Kidney (tissue), 14 donors: ENCODE results near the gene FSTL3. TPM values are rescaled to one million over a fixed set of nuclear protein-coding genes. Genes with fewer than 3 reads are reported as not detected.
A peak's percentile ranks its signal among the peaks of the same experiment; 100 is the strongest.

Experiments used
- DNase-seq, 5 donors: peaks; one replicate each; pipeline ENCODE4 v3.0.0-alpha.2; 2013 to 2020
- FAIRE-seq: peaks from 2 replicates; lab custom pipeline; 2012; peaks lifted over from hg19 to GRCh38; lab: Jason Lieb, UNC
- H3K27ac ChIP-seq, 2 donors: one replicate each; pipeline ENCODE4 v1.7.0; 2013; ENCODE audit warnings: low read depth in 2 of 2, low read length in 2 of 2, inconsistent platforms in 1 of 2
- H3K27me3 ChIP-seq: one replicate; pipeline ENCODE4 v1.7.1; 2013; ENCODE audit warnings: low read length, inconsistent platforms; ENCODE audit not compliant: control insufficient read depth, insufficient read depth
- H3K36me3 ChIP-seq, 3 donors: one replicate each; pipeline versions ENCODE4 v1.7.0 to v1.7.1; 2013; ENCODE audit warnings: low read length in 3 of 3, control low read depth in 1 of 3, inconsistent platforms in 1 of 3; ENCODE audit not compliant: insufficient read depth in 3 of 3, control insufficient read depth in 2 of 3
- H3K4me1 ChIP-seq, 3 donors: one replicate each; pipeline versions ENCODE4 v1.7.0 to v1.7.1; 2013; ENCODE audit warnings: low read length in 3 of 3, inconsistent platforms in 1 of 3, low read depth in 1 of 3; ENCODE audit not compliant: control insufficient read depth in 2 of 3, insufficient read depth in 2 of 3
- H3K4me3 ChIP-seq, 3 donors: one replicate each; pipeline versions ENCODE4 v1.7.0 to v1.8.1; 2013; ENCODE audit warnings: low read length in 3 of 3, control low read depth in 1 of 3, inconsistent platforms in 1 of 3
- H3K9ac ChIP-seq, 3 donors: one replicate each; pipeline versions ENCODE4 v1.7.0 to v1.7.1; 2013; ENCODE audit warnings: low read length in 3 of 3, control low read depth in 1 of 3, inconsistent platforms in 1 of 3
- H3K9me3 ChIP-seq, 3 donors: one replicate each; pipeline versions ENCODE4 v1.7.0 to v1.7.1; 2013; ENCODE audit warnings: low read length in 3 of 3, control low read depth in 1 of 3, inconsistent platforms in 1 of 3; ENCODE audit not compliant: control insufficient read depth in 2 of 3, insufficient read depth in 1 of 3
- CTCF ChIP-seq: IDR thresholded peaks from 3 replicates; pipeline ENCODE4 v1.5.1; 2012; ENCODE audit warnings: mild to moderate bottlenecking, moderate library complexity, borderline replicate concordance; ENCODE audit not compliant: insufficient read depth; ENCODE audit errors: extremely low read depth
- intact Hi-C: fragments of 100-400 bp; cut with DNase I; formaldehyde crosslinking; loops from one replicate; pipeline ENCODE4 v1.11.1; 2022
- polyA plus RNA-seq: library from polyadenylated mRNA; stranded (reverse); fragments of 350-450 nt; fragmentation: Illumina TruSeq; extraction: RNeasy Lipid Tissue Mini Kit (QIAGEN cat#74804); gene quantifications from one replicate; pipeline ENCODE4 v1.2.3, GENCODE V29; 2014; ENCODE audit warnings: low read depth, low replicate concordance; ENCODE audit not compliant: insufficient read depth
- total RNA-seq: library from RNA; stranded (reverse); fragmentation: NEBNext Ultra II Directional; extraction: Animal tissue kit (Norgen Biotek cat#: 25700); gene quantifications from one replicate; pipeline ENCODE4 v1.2.1, GENCODE V29; 2021
- donor health status: control.
- donor health status: control.
- donor health status: control.
- donor health status: control.
- donor health status: control.
- donor health status: DM: yes; HTN: yes; CAD: no.
- donor health status: Normal renal cell carcinoma (clear cell type).

The FSTL3 gene
- total and polyA plus RNA-seq, 2 donors from 2014 or later: 23.9 to 63.0 TPM

DNA sequence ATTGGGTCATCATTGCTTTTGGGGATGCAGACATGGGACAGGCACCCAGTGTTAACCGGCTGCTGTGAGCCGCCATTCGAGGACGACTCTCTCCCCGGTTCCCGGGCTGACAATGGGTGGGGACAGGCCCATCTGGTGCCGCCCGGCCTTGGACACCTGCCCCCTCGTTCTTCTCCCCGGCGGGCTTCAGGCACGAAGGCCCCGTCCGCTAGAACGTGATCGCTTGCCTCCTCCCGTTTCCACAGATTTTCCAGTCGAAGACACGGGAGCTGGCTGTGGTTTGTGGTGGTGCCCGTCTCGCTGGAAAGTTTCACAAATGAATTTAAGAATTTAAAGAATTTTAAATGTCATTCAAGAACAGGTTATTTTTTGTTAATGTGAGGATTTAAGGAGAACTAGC, 34.6 kb downstream of the FSTL3 start:
- intact Hi-C loops: no loop called here
- no peak overlapping the region for H3K9ac ChIP-seq
- H3K27me3 ChIP-seq: no peaks in the 10 kb centered on the region
- TF ChIP-seq CTCF: no peak
- H3K9me3 ChIP-seq: peaks cover 0 to 5% (median 2%) of the 10 kb centered on the region in 3 donors
- DNase-seq (peak in 2 of 5 donors; percentile 53 to 81), FAIRE-seq (no peak)
- peaks cover 0 to 3% (median 0%) of the 10 kb centered on the region in 3 donors for H3K36me3 ChIP-seq
- H3K4me3 ChIP-seq: no peak overlapping the region
- H3K4me1 ChIP-seq: no peaks in the 10 kb centered on the region
- no peak overlapping the region for H3K27ac ChIP-seq

DNA sequence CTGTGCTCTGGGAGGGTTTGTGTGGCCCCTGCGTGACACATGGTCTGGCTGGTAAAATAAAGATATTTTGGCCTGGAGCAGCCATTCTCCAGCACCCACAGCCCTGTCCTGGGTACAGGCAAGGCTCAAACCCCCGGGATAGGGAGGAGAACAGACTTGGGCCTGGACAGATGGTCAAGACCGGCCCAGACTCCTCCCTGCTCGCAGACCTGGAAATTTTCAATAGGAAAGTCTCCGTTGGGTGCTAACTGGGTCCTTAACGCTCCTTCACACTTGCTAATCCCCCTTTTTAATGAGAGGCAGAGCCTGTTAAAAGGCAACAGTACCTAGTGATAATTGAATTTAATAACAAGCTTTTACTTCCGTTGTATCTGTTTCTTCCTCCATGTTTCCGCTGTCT, 35.1 kb downstream of the FSTL3 start:
- Histone ChIP-seq H3K27me3 (no peaks in the 10 kb centered on the region), H3K9ac (no peak overlapping the region), H3K9me3 (peaks cover 0 to 5% (median 2%) of the 10 kb centered on the region in 3 donors), H3K4me3 (no peak overlapping the region), H3K27ac (no peak overlapping the region), H3K4me1 (no peaks in the 10 kb centered on the region), H3K36me3 (peaks cover 0 to 3% (median 0%) of the 10 kb centered on the region in 3 donors)
- DNase-seq: no peak
- no peak for FAIRE-seq
- no peak for TF ChIP-seq CTCF
- intact Hi-C loops: no loop called here

- no peak overlapping the region for H3K9ac ChIP-seq
- intact Hi-C loops: no loop called here
- no peak for TF ChIP-seq CTCF
- no peaks in the 10 kb centered on the region for H3K27me3 ChIP-seq
- H3K4me1 ChIP-seq: peaks cover 0 to 9% (median 0%) of the 10 kb centered on the region in 3 donors
- no peak overlapping the region for H3K4me3 ChIP-seq
- DNase-seq: no peak
- peaks cover 0 to 3% (median 0%) of the 10 kb centered on the region in 3 donors for H3K36me3 ChIP-seq
- no peak for FAIRE-seq
- H3K9me3 ChIP-seq: peaks cover 0 to 5% (median 2%) of the 10 kb centered on the region in 3 donors
- H3K27ac ChIP-seq: no peak overlapping the region
Observed at GRCh38 chr19:715347-715746, 39.2 kb downstream of the FSTL3 start.
